ENCODE measurements around the gene HNF1B. TPM values are rescaled to one million over a fixed set of nuclear protein-coding genes. Genes with fewer than 3 reads are reported as not detected.
A peak's percentile ranks its signal among the peaks of the same experiment; 100 is the strongest.

Gene HNF1B
- total and polyA plus RNA-seq, 4 donors = 4.1 to 18.9 (median 12.4) TPM

DNA sequence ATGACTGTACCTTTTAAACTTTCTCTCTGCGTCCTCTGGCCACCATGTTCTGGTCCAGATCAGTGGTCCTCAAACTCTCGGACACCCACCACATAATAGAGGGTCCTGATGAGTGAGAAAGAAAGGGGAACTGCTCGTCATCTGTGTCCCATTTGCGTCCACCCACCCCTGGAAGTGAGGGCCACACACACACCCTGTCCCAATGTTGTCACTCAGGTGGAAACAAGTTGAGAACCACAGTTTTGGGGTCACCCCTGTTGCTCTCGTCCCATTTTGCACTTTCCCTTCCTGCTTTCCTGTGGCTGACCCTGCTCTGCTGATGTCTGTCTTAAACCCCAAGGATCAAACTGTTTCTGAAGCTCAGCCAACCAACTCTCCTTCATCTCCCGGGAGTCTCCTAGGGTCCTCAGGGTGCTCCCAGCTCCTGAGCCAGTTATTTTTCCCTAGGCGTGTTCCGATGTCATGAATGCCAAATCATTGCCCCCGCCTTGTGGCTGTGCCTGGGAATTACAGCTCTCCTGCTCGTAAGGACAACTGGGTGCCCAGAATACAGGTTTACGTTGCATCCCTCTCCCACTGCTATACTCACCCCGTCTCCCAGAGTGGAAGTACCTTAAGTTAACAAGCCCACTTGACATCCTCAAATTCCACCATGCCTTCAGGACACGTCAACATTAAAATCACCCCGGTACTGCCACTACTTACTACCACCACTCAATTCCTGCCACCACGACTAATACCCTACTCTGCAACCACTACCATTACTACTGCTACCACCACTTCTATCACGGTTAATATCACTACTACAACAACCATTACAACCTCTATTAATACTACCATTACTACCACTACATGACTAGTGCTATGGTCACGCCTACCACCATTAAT lies 26.0 kb upstream of the HNF1B start:
- Histone ChIP-seq H3K4me3 (no peak overlapping the region), H3K27me3 (ENCODE audit: control insufficient read depth in 3 of 3, insufficient read depth in 3 of 3, low read length in 2 of 3) (no peaks in the 10 kb centered on the region), H3K27ac (ENCODE audit: low read depth in 1 of 2, low read length in 1 of 2) (no peak overlapping the region), H3K36me3 (ENCODE audit: control insufficient read depth in 4 of 4, insufficient read depth in 4 of 4, low read length in 4 of 4) (no peaks in the 10 kb centered on the region), H3K9me3 (ENCODE audit: control insufficient read depth in 4 of 4, insufficient read depth in 3 of 4, low read length in 3 of 4) (peaks cover 0 to 4% (median 0%) of the 10 kb centered on the region in 4 donors), H3K9ac (ENCODE audit: insufficient read depth in 1 of 2, low read length in 2 of 2) (no peak overlapping the region), H3K4me1 (ENCODE audit: control insufficient read depth in 5 of 5, insufficient read depth in 5 of 5, low read length in 5 of 5) (no peaks in the 10 kb centered on the region)
- TF ChIP-seq, protein P1, sequence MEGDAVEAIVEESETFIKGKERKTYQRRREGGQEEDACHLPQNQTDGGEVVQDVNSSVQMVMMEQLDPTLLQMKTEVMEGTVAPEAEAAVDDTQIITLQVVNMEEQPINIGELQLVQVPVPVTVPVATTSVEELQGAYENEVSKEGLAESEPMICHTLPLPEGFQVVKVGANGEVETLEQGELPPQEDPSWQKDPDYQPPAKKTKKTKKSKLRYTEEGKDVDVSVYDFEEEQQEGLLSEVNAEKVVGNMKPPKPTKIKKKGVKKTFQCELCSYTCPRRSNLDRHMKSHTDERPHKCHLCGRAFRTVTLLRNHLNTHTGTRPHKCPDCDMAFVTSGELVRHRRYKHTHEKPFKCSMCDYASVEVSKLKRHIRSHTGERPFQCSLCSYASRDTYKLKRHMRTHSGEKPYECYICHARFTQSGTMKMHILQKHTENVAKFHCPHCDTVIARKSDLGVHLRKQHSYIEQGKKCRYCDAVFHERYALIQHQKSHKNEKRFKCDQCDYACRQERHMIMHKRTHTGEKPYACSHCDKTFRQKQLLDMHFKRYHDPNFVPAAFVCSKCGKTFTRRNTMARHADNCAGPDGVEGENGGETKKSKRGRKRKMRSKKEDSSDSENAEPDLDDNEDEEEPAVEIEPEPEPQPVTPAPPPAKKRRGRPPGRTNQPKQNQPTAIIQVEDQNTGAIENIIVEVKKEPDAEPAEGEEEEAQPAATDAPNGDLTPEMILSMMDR (IDR thresholded peaks at IDR 0.05; ENCODE audit: control extremely low read depth, extremely low read depth) = peak; percentile 53
- ATAC-seq (ENCODE audit: insufficient read depth, low FRiP score) = peak; percentile 41
- 43 to 55% methylated on average over 17 of the region's 17 CpGs for WGBS, 2 donors
- DNase-seq = peak; percentile 54 to 65 (median 58)

DNA sequence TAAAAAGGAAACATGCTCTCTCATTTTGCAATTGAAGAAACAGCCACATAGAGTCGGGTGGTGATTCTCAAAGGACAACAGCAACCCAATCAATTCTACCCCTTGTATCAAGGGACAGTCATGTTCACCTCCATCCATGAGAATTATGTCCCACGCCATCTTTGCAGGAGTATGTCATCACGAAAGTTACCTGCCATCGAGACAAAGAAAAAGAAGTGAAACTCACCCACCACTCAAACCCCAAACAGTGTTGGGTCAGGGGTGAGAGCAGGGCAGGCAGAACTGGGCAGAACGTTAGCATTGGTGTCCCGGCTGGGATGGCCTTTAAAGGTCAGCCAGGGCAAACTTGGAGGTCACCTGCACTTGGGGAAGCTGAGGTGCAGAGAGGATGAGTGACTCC lies 24.2 kb upstream of the HNF1B start:
- ATAC-seq (ENCODE audit: insufficient read depth, low FRiP score) = no peak
- no peaks in the 10 kb centered on the region for H3K27me3 ChIP-seq (ENCODE audit: control insufficient read depth in 3 of 3, insufficient read depth in 3 of 3, low read length in 2 of 3)
- H3K9me3 ChIP-seq (ENCODE audit: control insufficient read depth in 4 of 4, insufficient read depth in 3 of 4, low read length in 3 of 4) = peaks cover 0 to 4% (median 0%) of the 10 kb centered on the region in 4 donors
- no peak for DNase-seq
- TF ChIP-seq, protein P1 (IDR thresholded peaks at IDR 0.05; ENCODE audit: control extremely low read depth, extremely low read depth) = no peak
- H3K9ac ChIP-seq (ENCODE audit: insufficient read depth in 1 of 2, low read length in 2 of 2) = no peak overlapping the region
- 84 to 92% methylated on average over 6 of the region's 6 CpGs for WGBS, 2 donors
- no peaks in the 10 kb centered on the region for H3K36me3 ChIP-seq (ENCODE audit: control insufficient read depth in 4 of 4, insufficient read depth in 4 of 4, low read length in 4 of 4)
- H3K4me1 ChIP-seq (ENCODE audit: control insufficient read depth in 5 of 5, insufficient read depth in 5 of 5, low read length in 5 of 5) = peaks cover 0 to 13% (median 4%) of the 10 kb centered on the region in 5 donors
- H3K27ac ChIP-seq (ENCODE audit: low read depth in 1 of 2, low read length in 1 of 2) = no peak overlapping the region
- H3K4me3 ChIP-seq = no peak overlapping the region

- Histone ChIP-seq H3K9ac (ENCODE audit: insufficient read depth in 1 of 2, low read length in 2 of 2) (no peak overlapping the region), H3K9me3 (ENCODE audit: control insufficient read depth in 4 of 4, insufficient read depth in 3 of 4, low read length in 3 of 4) (peaks cover 0 to 4% (median 0%) of the 10 kb centered on the region in 4 donors), H3K4me1 (ENCODE audit: control insufficient read depth in 5 of 5, insufficient read depth in 5 of 5, low read length in 5 of 5) (peaks cover 0 to 13% (median 4%) of the 10 kb centered on the region in 5 donors), H3K27ac (ENCODE audit: low read depth in 1 of 2, low read length in 1 of 2) (no peak overlapping the region), H3K4me3 (no peak overlapping the region), H3K27me3 (ENCODE audit: control insufficient read depth in 3 of 3, insufficient read depth in 3 of 3, low read length in 2 of 3) (no peaks in the 10 kb centered on the region), H3K36me3 (ENCODE audit: control insufficient read depth in 4 of 4, insufficient read depth in 4 of 4, low read length in 4 of 4) (no peaks in the 10 kb centered on the region)
- WGBS, 2 donors = 90 to 95% methylated on average over 2 of the region's 2 CpGs
- DNase-seq (no peak), ATAC-seq (ENCODE audit: insufficient read depth, low FRiP score) (no peak)
- TF ChIP-seq, protein P1 (IDR thresholded peaks at IDR 0.05; ENCODE audit: control extremely low read depth, extremely low read depth) = no peak
Observed at GRCh38 chr17:37768438-37768837, 23.6 kb upstream of the HNF1B start.

Data from lung (tissue), 12 donors.